ENCODE measurements around the gene RYR1.
"Not testable (repeated sequence)": the region's sequence is repeated elsewhere in the genome, so short reads cannot be mapped to it uniquely, and the experiment has no call there.

RYR1 gene

DNA sequence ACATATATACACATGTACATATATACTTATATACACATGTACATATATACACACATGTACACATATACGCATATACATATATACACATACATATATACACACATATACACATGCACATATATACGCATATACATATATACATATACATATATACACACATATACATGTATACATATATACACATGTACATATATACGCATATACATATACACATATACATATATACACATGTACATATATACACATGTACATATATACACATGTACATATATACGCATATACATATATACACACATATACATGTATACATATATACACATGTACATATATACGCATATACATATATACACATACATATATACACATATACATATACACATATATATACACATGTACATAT is 169.4 kb downstream of the RYR1 start:
- DNase-seq (ENCODE audit: low read depth in 2 of 2, low spot score in 1 of 2): not testable (repeated sequence)

DNA sequence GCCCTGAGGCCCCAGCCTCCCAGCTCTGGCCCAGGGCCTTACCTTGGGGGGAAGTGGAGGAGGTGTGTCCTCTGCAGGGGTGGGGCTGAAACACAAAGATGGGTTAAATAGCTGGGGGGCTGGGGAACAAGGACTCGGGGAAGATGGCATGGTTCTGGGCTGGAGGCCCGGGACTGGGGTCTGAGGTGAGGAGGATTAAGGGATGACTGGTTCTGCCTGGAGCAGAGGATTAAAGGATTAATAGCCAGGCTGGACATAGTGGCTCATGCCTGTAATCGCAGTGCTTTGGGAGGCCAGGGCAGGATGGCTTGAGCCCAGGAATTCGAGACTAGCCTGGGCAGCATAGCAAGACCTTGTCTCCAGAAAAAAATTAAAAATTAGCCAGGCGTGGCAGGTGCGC is 172.6 kb downstream of the RYR1 start:
- DNase-seq (ENCODE audit: low read depth in 2 of 2, low spot score in 1 of 2): no peak

DNA sequence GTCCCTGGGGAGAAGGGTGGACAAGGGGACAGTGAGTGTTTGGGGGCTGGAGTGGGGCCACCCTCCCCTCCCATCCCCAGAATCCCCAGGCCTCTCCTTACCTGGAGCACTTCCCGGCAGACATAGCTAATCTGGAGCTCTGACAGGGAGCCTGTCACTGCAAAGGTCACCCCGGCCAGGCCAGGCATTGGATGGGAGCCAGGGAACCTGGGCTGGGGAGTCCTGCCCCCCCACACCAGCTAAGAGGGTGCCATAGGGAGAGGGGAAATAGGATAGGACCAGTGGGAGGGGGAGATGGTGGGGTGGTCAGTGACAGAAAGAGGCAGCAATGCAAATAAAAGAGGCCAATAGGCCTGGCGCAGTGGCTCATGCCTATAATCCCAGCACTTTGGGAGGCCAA is 180.8 kb downstream of the RYR1 start:
- no peak for DNase-seq (ENCODE audit: low read depth in 2 of 2, low spot score in 1 of 2)

DNA sequence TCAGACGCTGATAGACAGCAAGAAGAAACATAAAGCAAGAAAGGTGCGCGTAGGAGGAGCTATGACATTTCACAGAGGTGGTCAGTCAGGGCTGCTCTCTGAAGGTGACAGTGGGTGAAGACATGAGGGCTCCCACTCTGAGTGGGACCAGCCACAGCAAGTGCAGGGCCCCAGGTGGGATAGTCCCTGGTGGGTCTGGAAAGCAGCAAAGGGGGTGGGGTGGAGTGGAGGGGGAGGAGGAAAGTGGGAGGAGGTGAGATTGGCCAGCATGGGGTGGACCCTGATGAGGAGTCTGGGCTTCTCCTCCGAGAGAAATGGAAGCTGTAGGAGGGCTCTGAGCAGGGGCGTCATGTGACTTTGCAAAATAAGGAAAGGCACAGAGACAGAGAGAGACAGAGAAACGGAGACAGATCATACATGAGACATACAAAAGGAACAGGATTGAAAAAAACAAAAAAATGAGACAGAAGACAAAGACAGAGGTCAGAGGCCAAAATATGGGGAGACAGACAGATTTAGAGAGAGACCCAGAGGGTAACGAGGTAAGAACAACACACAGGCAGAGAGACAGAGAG is 181.6 kb downstream of the RYR1 start:
- no peak for DNase-seq (ENCODE audit: low read depth in 2 of 2, low spot score in 1 of 2)

DNA sequence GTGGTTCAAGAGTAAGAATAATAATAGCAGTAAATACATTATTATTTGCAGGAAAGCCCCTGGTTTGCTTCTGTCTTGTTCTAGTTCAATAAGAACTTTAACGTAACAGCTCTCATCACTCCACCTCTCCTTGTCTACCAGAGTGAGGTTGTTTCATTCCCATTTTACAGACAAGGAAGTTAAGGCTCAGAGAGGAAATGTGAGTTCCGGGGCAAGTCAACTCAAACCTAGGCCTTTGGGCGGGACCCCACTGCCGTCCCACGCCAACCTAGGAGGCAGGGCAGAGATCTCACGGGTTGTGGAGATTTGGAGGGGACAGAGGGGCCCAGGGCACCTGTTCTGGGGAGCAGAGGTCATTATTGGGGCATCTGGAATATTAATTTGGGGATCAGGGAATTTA is 182.8 kb downstream of the RYR1 start:
- DNase-seq (ENCODE audit: low read depth in 2 of 2, low spot score in 1 of 2): no peak

DNA sequence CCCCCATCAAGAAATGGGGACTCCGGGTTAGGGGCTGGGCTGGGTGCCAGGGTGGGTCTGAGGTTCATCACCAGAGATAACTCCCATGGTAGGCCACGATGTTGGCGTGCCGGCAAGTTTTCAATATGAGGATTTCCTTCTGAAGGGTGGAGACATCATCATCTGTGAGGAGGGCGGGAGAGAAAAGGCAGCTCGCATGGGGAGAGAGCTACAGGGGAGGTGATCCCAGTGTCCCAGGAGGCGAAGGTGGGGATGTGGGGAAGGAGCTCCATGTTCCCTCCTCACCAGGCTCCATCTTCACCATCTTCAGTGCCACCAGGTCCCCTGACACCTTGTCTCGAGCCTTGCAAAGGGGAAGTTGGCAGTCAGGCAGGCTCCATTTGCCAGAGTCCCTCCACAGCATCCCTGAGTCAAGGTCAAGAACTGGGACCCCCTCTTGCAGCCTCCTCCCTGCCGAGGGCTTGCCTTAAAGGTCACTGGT is 183.8 kb downstream of the RYR1 start:
- DNase-seq (ENCODE audit: low read depth in 2 of 2, low spot score in 1 of 2): no peak

DNA sequence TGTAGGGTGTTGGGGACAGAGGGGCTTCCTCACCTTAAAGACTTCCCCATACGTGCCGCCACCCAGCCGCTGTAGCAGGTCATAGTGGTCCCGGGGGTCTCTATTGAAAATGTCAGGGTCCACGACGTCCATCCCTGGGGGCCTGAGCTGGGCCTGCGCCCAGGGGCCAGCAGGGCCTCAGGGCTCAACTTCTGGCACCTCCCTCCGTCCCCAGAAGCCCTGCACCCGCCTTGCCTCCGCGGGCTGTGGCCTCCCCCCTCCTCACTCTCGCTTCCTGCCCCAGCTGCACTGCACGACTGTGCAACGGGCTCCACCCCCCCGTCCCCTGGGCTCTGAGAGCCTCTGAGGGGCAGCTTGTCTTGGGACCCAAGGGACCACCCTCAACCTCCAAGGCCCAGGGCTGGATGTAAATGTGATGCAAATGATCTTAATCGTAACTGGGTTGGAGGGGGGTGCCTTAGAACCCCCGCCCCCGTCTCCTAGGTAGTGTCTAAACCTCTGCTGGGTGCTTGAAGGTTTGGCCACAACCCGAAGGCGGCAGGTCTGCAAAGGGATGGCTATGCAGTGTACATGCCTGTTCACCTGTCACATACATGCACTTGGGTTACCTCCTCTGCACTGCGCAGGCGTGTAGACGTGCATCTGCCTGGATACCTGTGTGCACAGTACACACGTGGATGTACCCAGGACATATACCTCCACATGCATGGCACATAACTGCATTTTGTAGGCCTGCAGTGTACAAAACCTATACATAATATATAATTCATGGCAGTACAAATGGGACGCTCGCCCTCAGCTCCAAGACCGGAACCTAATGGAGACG is 184.5 kb downstream of the RYR1 start, which contains the start of gene MAP4K1:
Gene MAP4K1 (minus strand): TSS at position 190 of the 826 bp plus-strand sequence. CDS start 58 bp downstream, at position 132.
- peak in 1 of 2 donors; percentile 41 for DNase-seq (ENCODE audit: low read depth in 2 of 2, low spot score in 1 of 2)

DNA sequence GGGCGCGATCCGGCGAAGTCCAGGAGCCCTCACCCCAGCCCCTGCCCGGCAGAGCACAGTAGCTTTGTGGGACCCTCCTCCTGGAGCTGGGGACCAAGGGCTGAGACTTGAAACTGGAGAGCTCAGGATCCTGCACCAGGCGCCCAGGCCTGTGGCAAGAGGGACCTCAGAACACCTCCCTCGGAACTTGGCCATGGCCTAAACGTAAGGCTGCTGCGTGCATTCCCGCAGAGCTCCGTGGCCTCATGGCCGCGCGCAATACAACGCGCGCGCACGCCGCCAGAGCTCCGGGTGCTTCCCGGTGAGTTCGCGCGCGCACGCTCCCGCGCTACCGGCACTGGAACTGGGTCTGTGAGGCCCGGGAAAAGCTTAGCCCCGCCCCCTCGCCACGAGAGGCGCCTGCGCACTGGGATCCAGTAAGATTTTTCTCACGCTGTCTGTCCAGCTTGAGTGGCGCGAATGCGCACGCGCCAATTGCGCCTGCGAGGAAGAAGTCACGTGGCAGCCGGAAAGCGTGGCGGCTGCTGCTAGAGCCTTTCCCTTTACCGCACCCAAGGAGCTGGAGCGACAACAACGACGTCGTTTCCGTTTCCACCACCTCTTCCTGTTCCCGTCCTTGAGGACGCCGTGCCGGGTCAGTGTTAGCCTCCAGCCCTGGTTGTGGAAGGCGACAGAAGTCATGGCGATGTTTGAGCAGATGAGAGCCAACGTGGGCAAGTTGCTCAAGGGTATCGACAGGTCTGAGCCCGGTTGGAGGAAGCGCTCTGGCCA is 185.3 kb downstream of the RYR1 start, which contains the start of gene EIF3K:
Gene EIF3K (plus strand): TSS at position 599 of the 771 bp plus-strand sequence. CDS start 81 bp downstream, at position 680.
- DNase-seq (ENCODE audit: low read depth in 2 of 2, low spot score in 1 of 2): peak; percentile 91 to 95

DNA sequence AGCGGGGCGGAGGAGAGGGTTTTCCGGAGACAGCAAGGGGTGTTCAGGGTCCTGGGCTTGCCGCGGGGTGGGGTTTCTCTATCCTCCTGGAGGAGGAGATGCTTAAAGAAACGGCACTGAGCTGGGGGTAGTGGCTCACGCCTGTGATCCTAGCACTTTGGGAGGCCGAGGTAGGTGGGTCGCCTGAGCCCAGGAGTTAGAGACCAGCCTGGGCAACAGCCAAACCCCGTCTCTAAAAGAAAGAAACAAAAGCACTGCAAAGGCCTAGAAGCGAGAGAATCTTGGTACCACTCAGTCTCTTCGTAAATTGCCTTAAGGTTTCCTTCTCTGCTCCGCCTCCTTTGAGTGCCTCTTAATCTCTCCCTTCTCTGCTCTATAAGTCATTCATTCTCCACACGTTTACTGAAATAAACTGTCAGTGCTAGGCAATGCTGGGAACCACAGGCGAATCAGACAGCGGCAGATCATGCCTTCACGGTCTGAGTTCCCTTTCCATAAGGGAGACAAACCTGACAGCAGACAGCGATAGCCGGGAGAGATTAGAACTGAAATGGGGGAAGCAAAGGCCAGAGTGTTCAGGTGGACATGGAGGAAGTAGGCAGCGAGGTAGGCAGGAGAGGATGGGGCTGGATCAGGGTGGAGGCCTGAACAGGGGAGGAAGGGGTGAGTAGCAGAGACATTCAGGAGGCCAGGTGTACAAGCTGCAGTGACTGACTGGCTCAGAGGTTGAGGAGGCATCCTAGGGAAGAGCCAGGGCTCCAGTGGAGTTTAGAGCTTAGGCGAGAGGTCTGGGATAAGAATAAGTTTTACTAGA is 186.1 kb downstream of the RYR1 start:
- DNase-seq (ENCODE audit: low read depth in 2 of 2, low spot score in 1 of 2): no peak

DNA sequence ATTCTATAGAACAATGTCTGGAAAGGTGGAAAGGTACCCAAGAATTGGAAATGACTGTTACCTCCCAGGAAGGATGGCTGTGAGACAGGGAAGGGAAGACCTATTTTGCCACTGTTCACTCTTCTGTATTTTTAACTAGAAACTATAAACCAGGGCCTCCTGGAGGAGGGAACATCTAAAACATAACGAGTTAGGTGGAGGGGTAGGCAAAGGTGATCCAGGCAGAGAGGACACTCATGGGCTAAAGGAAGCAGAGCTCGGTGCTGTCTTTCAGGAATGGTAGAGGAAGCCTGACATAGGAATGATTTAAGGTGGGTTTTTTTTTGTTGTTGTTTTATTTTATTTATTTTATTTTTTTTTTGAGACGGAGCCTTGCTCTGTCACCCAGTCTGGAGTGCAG is 191.3 kb downstream of the RYR1 start:
- no peak for DNase-seq (ENCODE audit: low read depth in 2 of 2, low spot score in 1 of 2)

DNA sequence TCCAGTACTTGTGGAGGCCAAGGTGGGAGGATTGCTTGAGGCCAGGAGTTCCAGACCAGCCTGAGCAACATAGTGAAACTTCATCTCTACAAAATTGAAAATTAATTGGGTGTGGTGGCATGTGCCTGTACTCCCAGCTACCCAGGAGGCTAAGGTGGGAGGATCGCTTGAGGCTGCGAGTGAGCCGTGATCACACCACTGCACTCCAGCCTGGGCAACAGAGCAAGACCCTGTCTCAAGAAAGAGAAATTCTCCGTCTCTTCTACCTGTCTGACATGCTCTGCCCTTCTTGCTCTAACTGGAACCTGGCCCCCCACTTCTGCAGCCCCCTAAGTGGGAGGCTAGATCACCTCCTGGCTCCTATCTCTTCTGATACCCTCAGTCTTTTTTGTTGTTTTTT is 192.9 kb downstream of the RYR1 start:
- no peak for DNase-seq (ENCODE audit: low read depth in 2 of 2, low spot score in 1 of 2)

DNA sequence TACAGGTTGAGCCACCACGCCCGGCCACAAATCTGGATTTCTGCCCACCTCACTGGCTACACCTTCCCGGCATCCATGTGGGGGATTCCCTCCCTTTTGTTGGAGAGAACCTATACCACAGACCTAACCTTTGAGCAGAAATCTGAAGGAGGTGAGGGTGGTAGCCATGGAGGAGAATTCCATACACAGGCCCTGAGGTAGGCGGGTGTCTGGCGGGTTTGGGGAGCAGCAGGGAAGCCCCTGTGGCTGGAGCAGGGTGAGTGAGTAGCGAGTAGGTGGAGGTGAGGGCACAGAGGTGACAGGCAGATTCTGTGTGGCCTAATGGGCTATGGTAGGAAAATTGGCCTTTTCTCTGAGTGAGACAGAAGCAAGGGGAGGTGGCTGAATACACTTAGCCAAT is 196.1 kb downstream of the RYR1 start:
- no peak for DNase-seq (ENCODE audit: low read depth in 2 of 2, low spot score in 1 of 2)

DNA sequence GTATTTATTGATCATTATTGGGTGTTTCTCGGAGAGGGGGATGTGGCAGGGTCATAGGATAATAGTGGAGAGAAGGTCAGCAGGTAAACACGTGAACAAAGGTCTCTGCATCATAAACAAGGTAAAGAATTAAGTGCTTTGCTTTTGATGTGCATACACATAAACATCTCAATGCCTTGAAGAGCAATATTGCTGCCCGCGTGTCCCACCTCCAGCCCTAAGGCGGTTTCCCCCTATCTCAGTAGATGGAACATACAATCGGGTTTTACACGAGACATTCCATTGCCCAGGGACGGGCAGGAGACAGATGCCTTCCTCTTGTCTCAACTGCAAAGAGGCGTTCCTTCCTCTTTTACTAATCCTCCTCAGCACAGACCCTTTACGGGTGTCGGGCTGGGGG is 197.8 kb downstream of the RYR1 start:
- DNase-seq (ENCODE audit: low read depth in 2 of 2, low spot score in 1 of 2): not testable (repeated sequence)

DNA sequence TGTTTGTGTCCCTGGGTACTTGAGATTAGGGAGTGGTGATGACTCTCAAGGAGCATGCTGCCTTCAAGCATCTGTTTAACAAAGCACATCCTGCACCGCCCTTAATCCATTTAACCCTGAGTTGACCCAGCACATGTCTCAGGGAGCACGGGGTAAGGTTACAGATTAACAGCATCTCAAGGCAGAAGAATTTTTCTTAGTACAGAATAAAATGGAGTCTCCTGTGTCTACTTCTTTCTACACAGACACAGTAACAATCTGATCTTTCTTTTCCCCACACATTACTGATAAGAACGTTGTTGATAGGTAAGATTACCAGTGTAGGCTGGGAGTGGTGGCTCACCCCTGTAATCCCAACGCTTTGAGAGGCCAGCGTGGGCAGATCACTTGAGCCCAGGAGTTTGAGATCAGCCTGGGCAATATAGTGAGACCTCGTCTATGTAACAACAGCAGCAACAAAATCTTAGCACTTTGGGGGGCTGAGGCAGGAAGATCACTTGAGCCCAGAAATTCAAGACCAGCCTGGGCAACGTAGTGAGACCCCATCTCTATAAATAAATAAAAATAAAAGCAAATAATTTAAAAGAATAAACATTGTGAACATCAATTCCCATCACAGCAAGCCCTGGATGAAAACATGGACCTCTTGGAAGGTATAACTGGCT is 198.5 kb downstream of the RYR1 start:
- not testable (repeated sequence) for DNase-seq (ENCODE audit: low read depth in 2 of 2, low spot score in 1 of 2)

DNA sequence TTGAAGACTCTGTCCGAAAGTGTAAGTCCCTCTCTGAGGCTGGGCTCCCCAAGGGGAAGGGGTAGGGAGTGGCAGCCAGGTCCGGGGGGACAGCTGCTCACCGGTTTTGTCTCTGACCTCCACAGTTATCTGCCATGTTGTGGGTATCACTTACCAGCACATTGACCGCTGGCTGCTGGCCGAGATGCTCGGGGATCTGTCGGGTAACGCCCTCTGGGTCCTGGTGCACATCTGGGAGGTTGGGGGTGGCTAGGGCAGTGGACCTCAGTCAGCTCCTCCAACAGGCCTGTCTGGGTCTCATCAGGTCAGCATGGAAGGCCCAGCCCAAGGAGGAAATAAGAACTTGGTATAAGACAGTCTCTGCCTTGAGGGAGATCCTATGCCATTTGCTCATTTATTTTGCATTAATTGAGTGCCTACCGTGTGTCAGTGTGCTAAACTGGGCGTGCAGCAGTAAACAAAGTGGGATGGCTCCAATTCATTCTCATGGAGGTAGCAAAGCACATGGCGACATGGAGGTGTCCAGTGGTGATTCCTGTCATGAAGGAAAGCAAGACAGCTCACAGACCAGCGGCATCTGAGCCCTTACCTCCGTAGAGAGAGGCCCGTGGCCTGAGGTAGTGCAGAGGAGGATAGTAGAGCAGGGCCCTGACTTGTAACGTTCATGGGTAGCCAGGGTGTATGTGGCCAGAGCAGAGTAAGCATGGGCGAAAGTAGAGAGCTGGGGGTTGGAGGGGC is 199.2 kb downstream of the RYR1 start:
- no peak for DNase-seq (ENCODE audit: low read depth in 2 of 2, low spot score in 1 of 2)

DNA sequence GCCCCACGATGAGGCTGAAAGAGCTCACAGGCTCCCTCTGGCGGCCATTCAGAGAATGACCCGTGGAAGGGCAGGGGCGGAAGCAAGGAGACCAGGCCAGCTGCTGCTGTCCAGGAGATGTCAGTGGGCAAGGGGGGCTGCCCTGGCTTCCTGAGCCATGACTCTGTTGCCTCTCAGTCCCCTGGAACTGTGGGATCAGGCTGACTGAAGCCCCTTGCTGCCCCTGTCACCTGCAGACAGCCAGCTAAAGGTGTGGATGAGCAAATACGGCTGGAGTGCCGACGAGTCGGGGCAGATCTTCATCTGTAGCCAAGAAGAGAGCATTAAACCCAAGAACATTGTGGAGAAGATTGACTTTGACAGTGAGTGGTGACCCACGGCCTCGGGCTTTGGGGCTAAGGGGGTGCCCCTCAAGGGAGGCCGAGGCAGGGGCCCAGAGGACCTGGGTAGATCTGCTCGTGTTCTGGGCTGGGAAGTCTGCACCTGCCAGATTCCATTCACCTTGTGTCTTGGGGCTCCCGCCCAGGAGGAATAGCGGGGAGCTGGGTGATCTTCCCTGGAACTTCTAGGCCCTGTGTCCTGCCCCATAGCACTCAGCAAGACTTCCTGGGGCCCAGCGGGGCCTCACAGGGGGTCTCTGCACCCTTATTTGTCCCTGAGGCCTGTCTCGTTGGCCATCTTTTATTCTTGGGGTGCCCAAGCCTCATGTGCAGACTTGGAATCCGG is 201.4 kb downstream of the RYR1 start:
- peak; percentile 37 to 57 for DNase-seq (ENCODE audit: low read depth in 2 of 2, low spot score in 1 of 2)

DNA sequence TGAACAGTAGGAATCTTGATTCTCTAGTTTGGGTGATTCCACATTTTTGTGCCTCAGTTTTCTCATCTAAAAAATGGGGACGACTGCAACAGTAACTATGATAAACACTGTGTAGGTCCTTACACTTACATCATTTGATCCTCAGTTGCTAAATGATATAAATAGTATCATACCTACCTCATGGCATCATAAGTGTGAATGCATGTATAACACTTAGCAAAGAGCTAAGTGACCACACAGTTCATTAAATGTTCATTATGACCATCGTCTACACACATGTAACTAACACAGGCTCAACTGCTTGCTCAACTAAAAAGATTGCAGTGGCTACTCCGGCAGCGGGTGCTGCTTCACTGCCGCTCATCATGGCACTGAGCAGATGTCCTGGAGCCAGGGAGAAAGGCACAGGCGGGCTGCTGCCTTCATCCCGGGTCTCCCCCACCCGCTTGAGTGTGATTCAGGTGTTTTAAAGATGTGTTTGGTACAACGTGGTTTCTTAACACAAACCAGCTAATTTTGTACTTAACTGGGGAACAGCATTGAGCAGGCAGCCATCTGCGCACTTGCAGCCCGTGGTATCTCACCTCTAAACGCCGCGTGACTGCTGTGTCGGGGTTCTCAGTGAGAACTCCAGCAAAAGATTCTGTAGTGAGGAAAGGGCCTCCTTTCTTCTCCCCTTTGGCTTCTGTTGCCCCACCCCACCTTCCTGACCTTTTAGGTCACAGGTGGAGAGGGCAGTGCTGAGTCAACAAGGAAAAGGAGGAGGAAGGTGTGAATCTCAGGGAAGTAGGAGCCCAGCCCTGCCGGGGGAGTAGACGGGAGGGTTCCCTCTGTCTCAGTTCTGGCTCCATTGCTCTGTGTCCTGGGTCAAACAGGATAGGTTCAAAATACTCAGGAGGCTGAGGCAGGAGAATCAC is 202.2 kb downstream of the RYR1 start:
- DNase-seq (ENCODE audit: low read depth in 2 of 2, low spot score in 1 of 2): no peak

Data from stimulated activated CD8-positive, alpha-beta memory T cell treated with anti-CD3 and anti-CD28 coated beads, Interleukin-4, amount 100 ng/mL, for 1 hour (primary cell).